PC-3 (cell line): ENCODE data around the gene POR. TPM values are rescaled to one million over a fixed set of nuclear protein-coding genes. Genes with fewer than 3 reads are reported as not detected.
A peak's percentile ranks its signal among the peaks of the same experiment; 100 is the strongest.

Experiments used
- ATAC-seq: fragments of 200-7000 bp; cut with Tn5 transposase; 2 replicates; pipeline ENCODE4 v1.9.1; 2020; ENCODE audit warnings: mild to moderate bottlenecking, moderate library complexity
- BruUV-seq: library from RNA; stranded (reverse); fragments of 400-500 nt; replicated peaks from 2 replicates; lab custom pipeline; 2021; lab: Mats Ljungman, UMichigan
- CTCF ChIA-PET: fragments of 300-600 bp; sonication (Branson Sonifier 250); formaldehyde crosslinking; loops from one replicate; lab custom pipeline; 2022; ENCODE audit warnings: antibody characterized with exemption; lab: Charles Lee
- POLR2A ChIA-PET: fragments of 300-600 bp; sonication (Branson Sonifier 250); formaldehyde crosslinking; loops from one replicate; lab custom pipeline; 2022; ENCODE audit warnings: antibody characterized with exemption; ENCODE audit not compliant: unreplicated experiment; lab: Charles Lee
- DNase-seq: peaks from one replicate; pipeline ENCODE4 v3.0.0-alpha.2; 2015
- H2AFZ ChIP-seq: fragments of 300-600 bp; sonication (generic); 2 replicates; pipeline ENCODE4 v1.6.0; 2016; ENCODE audit warnings: antibody characterized with exemption, low read length
- H3F3A ChIP-seq: fragments of 300-600 bp; sonication (generic); one replicate; pipeline ENCODE4 v1.6.0; 2017; ENCODE audit warnings: antibody characterized with exemption, low read length, control low read depth, mild to moderate bottlenecking; ENCODE audit not compliant: unreplicated experiment
- H3K27ac ChIP-seq: fragments of 300-600 bp; sonication (generic); 2 replicates; pipeline ENCODE4 v1.5.1; 2016; ENCODE audit warnings: mild to moderate bottlenecking, low read length
- H3K27me3 ChIP-seq: fragments of 300-600 bp; sonication (generic); 2 replicates; pipeline ENCODE4 v1.6.1; 2016; ENCODE audit warnings: low read length, mixed read lengths
- H3K36me3 ChIP-seq: fragments of 300-600 bp; sonication (generic); 2 replicates; pipeline ENCODE4 v1.6.1; 2016; ENCODE audit warnings: low read depth, mixed run types, low read length, mixed read lengths
- H3K4me1 ChIP-seq: fragments of 300-600 bp; sonication (generic); 2 replicates; pipeline ENCODE4 v1.5.1; 2016; ENCODE audit warnings: low read length; ENCODE audit not compliant: insufficient read depth
- H3K4me2 ChIP-seq: fragments of 300-600 bp; sonication (generic); 2 replicates; pipeline ENCODE4 v1.6.0; 2016; ENCODE audit warnings: low read length
- H3K4me3 ChIP-seq: fragments of 300-600 bp; sonication (generic); 2 replicates; pipeline ENCODE4 v1.5.1; 2016; ENCODE audit warnings: mild to moderate bottlenecking, low read length, mixed read lengths
- H3K79me2 ChIP-seq: fragments of 300-600 bp; sonication (generic); 2 replicates; pipeline ENCODE4 v1.6.1; 2017; ENCODE audit warnings: low read length, mixed read lengths
- H3K9ac ChIP-seq: fragments of 300-600 bp; sonication (generic); 2 replicates; pipeline ENCODE4 v1.6.0; 2016; ENCODE audit warnings: mild to moderate bottlenecking, low read length
- H3K9me2 ChIP-seq: fragments of 300-600 bp; sonication (generic); replicated peaks from 2 replicates; pipeline ENCODE4 v1.6.1; 2016; ENCODE audit warnings: mixed run types, low read length, mixed read lengths
- H3K9me3 ChIP-seq: fragments of 300-600 bp; sonication (generic); 2 replicates; pipeline ENCODE4 v1.6.1; 2016; ENCODE audit warnings: low read length, mixed read lengths
- H4K20me1 ChIP-seq: fragments of 300-600 bp; sonication (generic); 2 replicates; pipeline ENCODE4 v1.6.1; 2016; ENCODE audit warnings: low read length, mixed read lengths
- CTCF ChIP-seq: fragments of 300-600 bp; sonication (generic); conservative IDR thresholded peaks from 2 replicates; pipeline ENCODE4 v1.5.1; 2017; ENCODE audit warnings: antibody characterized with exemption, low read depth, mild to moderate bottlenecking, low read length
- EZH2 ChIP-seq: fragments of 300-600 bp; sonication (generic); IDR thresholded peaks from one replicate; pipeline ENCODE4 v1.6.1; 2017; ENCODE audit warnings: antibody characterized with exemption, mild to moderate bottlenecking, low read length; ENCODE audit not compliant: unreplicated experiment
- EZH2phosphoT487 ChIP-seq: fragments of 300-600 bp; sonication (generic); IDR thresholded peaks from 2 replicates; pipeline ENCODE4 v1.6.1; 2018; ENCODE audit warnings: mild to moderate bottlenecking, antibody characterized with exemption, low read length, borderline replicate concordance
- intact Hi-C: fragments of 100-400 bp; cut with micrococcal nuclease; formaldehyde crosslinking; loops from 2 replicates; pipeline ENCODE4 v1.9.0; 2023
- total RNA-seq: library from RNA; depleted of rRNA; stranded (reverse); fragments of >200 nt; gene quantifications from 2 replicates; pipeline ENCODE4 v1.2.3, GENCODE V29; 2014

POR gene
- total RNA-seq, 1 experiment from 2014 or later: 112 TPM

- ATAC-seq: no peak
- peaks cover 8% of the 10 kb centered on the region; the same call in 1 of the 2 replicates for H3K36me3 ChIP-seq
- no peak for TF ChIP-seq EZH2phosphoT487
- no peak for TF ChIP-seq EZH2
- TF ChIP-seq CTCF: no peak
- H2AFZ ChIP-seq: peak overlapping the region; percentile 64
- H4K20me1 ChIP-seq: no peaks in the 10 kb centered on the region
- H3K79me2 ChIP-seq: no peaks in the 10 kb centered on the region
- no peaks in the 10 kb centered on the region for H3F3A ChIP-seq
- intact Hi-C loops: loop anchor here (10.0 kb wide), 1 partner anchor 80 kb away; the partner anchor contains the start of gene POR
- peak overlapping the region; percentile 99 for H3K4me2 ChIP-seq
- CTCF ChIA-PET: interaction anchor here (0.6 kb wide), 1 partner anchor 140 kb away, joined by 5 read pairs; no protein-coding TSS in a partner anchor
- no peaks in the 10 kb centered on the region for H3K27me3 ChIP-seq
- H3K4me3 ChIP-seq: peak overlapping the region; percentile 91; the same call in 1 of the 2 replicates
- no peak for DNase-seq
- POLR2A ChIA-PET: no interaction called here
- H3K27ac ChIP-seq: no peak overlapping the region
- BruUV-seq: TSS peak; percentile 66
- peak overlapping the region; percentile 45; the same call in 1 of the 2 replicates for H3K9ac ChIP-seq
- H3K9me3 ChIP-seq: no peaks in the 10 kb centered on the region
- peaks cover 9% of the 10 kb centered on the region for H3K4me1 ChIP-seq
- no peaks in the 10 kb centered on the region for H3K9me2 ChIP-seq
These were observed 80.1 kb downstream of the POR start for GRCh38 chr7:75995052-75995471.

GRCh38 chr7:75995996-75996395, 81.0 kb downstream of the POR start:
- Histone ChIP-seq H3K4me1 (peaks cover 9% of the 10 kb centered on the region), H3K79me2 (no peaks in the 10 kb centered on the region), H3K27me3 (no peaks in the 10 kb centered on the region), H3K36me3 (peaks cover 8% of the 10 kb centered on the region; the same call in 1 of the 2 replicates), H3K4me3 (no peak overlapping the region), H3K9me2 (no peaks in the 10 kb centered on the region), H3K27ac (no peak overlapping the region), H4K20me1 (no peaks in the 10 kb centered on the region), H3K9ac (no peak overlapping the region), H3F3A (no peaks in the 10 kb centered on the region), H2AFZ (no peak overlapping the region), H3K9me3 (no peaks in the 10 kb centered on the region), H3K4me2 (no peak overlapping the region)
- DNase-seq: no peak
- intact Hi-C loops: loop anchor here (10.0 kb wide), 1 partner anchor 81 kb away; the partner anchor contains the start of gene POR
- POLR2A ChIA-PET: no interaction called here
- CTCF ChIA-PET: no interaction called here
- no peak for ATAC-seq
- TF ChIP-seq CTCF: no peak
- TF ChIP-seq EZH2: no peak
- no peak for TF ChIP-seq EZH2phosphoT487
- BruUV-seq: no TSS peak

GRCh38 chr7:75996476-75996875, 81.5 kb downstream of the POR start:
- ChIA-PET CTCF (no interaction called here), POLR2A (no interaction called here)
- no peak for TF ChIP-seq EZH2phosphoT487
- no peak for TF ChIP-seq CTCF
- Histone ChIP-seq H3K36me3 (peaks cover 8% of the 10 kb centered on the region; the same call in 1 of the 2 replicates), H3K4me1 (peaks cover 9% of the 10 kb centered on the region), H3K9me2 (no peaks in the 10 kb centered on the region), H3F3A (no peaks in the 10 kb centered on the region), H3K27ac (no peak overlapping the region), H3K4me3 (no peak overlapping the region), H3K4me2 (no peak overlapping the region), H3K27me3 (no peaks in the 10 kb centered on the region), H3K79me2 (no peaks in the 10 kb centered on the region), H3K9ac (no peak overlapping the region), H3K9me3 (no peaks in the 10 kb centered on the region), H2AFZ (no peak overlapping the region), H4K20me1 (no peaks in the 10 kb centered on the region)
- ATAC-seq (no peak), DNase-seq (no peak)
- no TSS peak for BruUV-seq
- intact Hi-C loops: loop anchor here (10.0 kb wide), 1 partner anchor 82 kb away; the partner anchor contains the start of gene POR
